ENCODE measurements around the gene COL16A1. TPM values are rescaled to one million over a fixed set of nuclear protein-coding genes. Genes with fewer than 3 reads are reported as not detected.

Gene COL16A1
- total RNA-seq, 1 experiment from 2014 or later: 0.50 TPM

DNA sequence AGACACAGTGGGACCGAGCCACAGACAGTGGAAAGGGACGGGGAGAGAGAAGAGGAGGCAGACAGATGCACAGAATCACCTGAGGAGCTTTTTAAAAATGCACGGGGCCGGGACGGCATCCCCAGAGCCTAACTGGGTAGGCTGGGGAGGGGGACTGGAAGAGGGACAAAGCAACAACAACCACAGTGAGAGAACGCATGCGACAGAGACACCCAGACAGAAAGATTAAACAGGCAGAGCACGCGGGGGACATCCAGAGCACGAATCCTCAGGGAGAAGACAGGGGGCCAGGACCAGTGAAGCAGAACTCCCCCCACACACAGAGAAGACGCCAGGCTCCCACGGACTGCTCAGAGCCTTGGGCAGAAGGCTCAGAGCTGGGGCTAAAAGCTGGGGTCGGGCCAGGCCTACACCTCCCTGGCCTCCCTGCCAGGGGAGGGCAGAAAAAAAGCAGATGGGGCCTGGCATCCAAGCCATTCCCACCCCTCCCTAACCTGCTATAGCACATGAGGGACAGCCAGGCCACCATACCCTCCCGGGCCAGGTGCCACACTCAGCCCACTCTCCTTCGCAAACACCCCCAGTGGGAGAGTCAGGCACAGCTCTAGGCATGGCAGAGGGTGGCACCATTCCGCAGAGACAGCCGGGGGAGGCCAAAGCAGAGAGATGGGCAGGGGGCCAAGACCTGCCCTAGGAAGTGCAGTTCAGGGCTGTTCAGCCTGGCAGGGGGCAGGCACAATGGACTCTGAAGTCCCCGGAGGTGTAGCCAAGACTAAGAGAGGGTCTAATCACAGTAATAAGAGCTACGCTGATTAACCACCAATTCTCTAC lies 29.8 kb upstream of the COL16A1 start:
- Histone ChIP-seq H3K9me3 (no peaks in the 10 kb centered on the region), H3K27me3 (replicated peaks; ENCODE audit: control insufficient read depth, insufficient read depth, low read length) (no peaks in the 10 kb centered on the region), H3K4me3 (ENCODE audit: low read depth, low read length) (no peak overlapping the region), H3K4me1 (no peaks in the 10 kb centered on the region), H3K36me3 (ENCODE audit: control insufficient read depth, insufficient read depth, low read length) (no peaks in the 10 kb centered on the region)
- no peaks in the 10 kb centered on the region for H3K4me1 Mint-ChIP-seq (ENCODE audit: low read depth, unreplicated experiment)
- no peak for TF ChIP-seq CTCF (IDR thresholded peaks at IDR 0.05; ENCODE audit: insufficient read depth in 1 of 2, low read depth in 1 of 2, low read length in 1 of 2, severe bottlenecking in 1 of 2, unreplicated experiment in 1 of 2)
- H3K27ac Mint-ChIP-seq (ENCODE audit: unreplicated experiment): no peak overlapping the region
- H3K9me3 Mint-ChIP-seq (ENCODE audit: unreplicated experiment): no peaks in the 10 kb centered on the region
- intact Hi-C loops (cut with micrococcal nuclease; ENCODE audit: unreplicated experiment): no loop called here
- DNase-seq: no peak
- POLR2A ChIA-PET: no interaction called here
- H3K27me3 Mint-ChIP-seq (ENCODE audit: insufficient read depth, unreplicated experiment): peaks cover 7% of the 10 kb centered on the region
- BruUV-seq (replicated peaks): no TSS peak
- H3K36me3 Mint-ChIP-seq (ENCODE audit: insufficient read depth, unreplicated experiment): no peaks in the 10 kb centered on the region
- no peak overlapping the region for H3K4me3 Mint-ChIP-seq (ENCODE audit: unreplicated experiment)
- CTCF ChIA-PET: interaction anchor here (1.2 to 1.9 kb wide), 3 partner anchors 12 to 55 kb away, joined by 3 to 6 read pairs (median 4); no protein-coding TSS in a partner anchor

DNA sequence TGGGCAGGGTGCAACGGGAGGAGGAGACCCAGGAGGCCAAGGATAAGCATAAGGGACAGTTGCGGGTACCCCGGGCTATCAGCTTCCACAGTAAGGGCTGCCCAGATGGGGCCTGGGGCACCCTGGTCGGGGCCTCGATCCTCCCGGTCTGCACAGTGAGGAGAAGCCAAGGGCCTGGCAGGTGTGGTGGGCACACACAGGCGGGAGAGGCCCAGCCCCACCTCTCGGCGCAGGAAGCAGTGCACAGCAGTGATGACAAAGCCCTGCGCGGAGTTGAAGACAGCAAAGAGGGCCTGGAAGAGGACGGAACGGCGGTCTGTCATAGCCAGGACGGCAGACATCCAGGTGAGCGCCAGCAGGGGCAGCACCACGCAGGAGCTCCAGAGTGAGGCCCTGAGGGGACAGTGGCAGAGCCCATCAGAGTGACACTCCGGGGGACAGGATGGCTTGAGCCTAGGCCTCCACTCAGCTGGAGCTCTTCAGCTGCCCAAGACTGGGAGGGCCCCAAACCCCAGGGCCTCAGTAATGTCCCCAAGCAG lies 29.0 kb upstream of the COL16A1 start:
- H3K4me1 Mint-ChIP-seq (ENCODE audit: low read depth, unreplicated experiment): no peaks in the 10 kb centered on the region
- CTCF ChIA-PET: no interaction called here
- no peaks in the 10 kb centered on the region for H3K27me3 ChIP-seq (replicated peaks; ENCODE audit: control insufficient read depth, insufficient read depth, low read length)
- H3K9me3 ChIP-seq: no peaks in the 10 kb centered on the region
- H3K4me3 ChIP-seq (ENCODE audit: low read depth, low read length): no peak overlapping the region
- BruUV-seq (replicated peaks): no TSS peak
- no peak overlapping the region for H3K4me3 Mint-ChIP-seq (ENCODE audit: unreplicated experiment)
- no peak overlapping the region for H3K27ac Mint-ChIP-seq (ENCODE audit: unreplicated experiment)
- POLR2A ChIA-PET: no interaction called here
- intact Hi-C loops (cut with micrococcal nuclease; ENCODE audit: unreplicated experiment): no loop called here
- H3K36me3 ChIP-seq (ENCODE audit: control insufficient read depth, insufficient read depth, low read length): no peaks in the 10 kb centered on the region
- no peaks in the 10 kb centered on the region for H3K36me3 Mint-ChIP-seq (ENCODE audit: insufficient read depth, unreplicated experiment)
- no peaks in the 10 kb centered on the region for H3K4me1 ChIP-seq
- no peaks in the 10 kb centered on the region for H3K9me3 Mint-ChIP-seq (ENCODE audit: unreplicated experiment)
- TF ChIP-seq CTCF (IDR thresholded peaks at IDR 0.05; ENCODE audit: insufficient read depth in 1 of 2, low read depth in 1 of 2, low read length in 1 of 2, severe bottlenecking in 1 of 2, unreplicated experiment in 1 of 2): no peak
- H3K27me3 Mint-ChIP-seq (ENCODE audit: insufficient read depth, unreplicated experiment): peaks cover 7% of the 10 kb centered on the region
- no peak for DNase-seq

- DNase-seq: no peak
- H3K4me1 Mint-ChIP-seq (ENCODE audit: low read depth, unreplicated experiment): no peaks in the 10 kb centered on the region
- ChIA-PET POLR2A (no interaction called here), CTCF (no interaction called here)
- no peak for TF ChIP-seq CTCF (IDR thresholded peaks at IDR 0.05; ENCODE audit: insufficient read depth in 1 of 2, low read depth in 1 of 2, low read length in 1 of 2, severe bottlenecking in 1 of 2, unreplicated experiment in 1 of 2)
- intact Hi-C loops (cut with micrococcal nuclease; ENCODE audit: unreplicated experiment): no loop called here
- H3K27ac Mint-ChIP-seq (ENCODE audit: unreplicated experiment): no peak overlapping the region
- H3K36me3 ChIP-seq (ENCODE audit: control insufficient read depth, insufficient read depth, low read length): no peaks in the 10 kb centered on the region
- no peaks in the 10 kb centered on the region for H3K27me3 ChIP-seq (replicated peaks; ENCODE audit: control insufficient read depth, insufficient read depth, low read length)
- H3K27me3 Mint-ChIP-seq (ENCODE audit: insufficient read depth, unreplicated experiment): peaks cover 7% of the 10 kb centered on the region
- H3K9me3 ChIP-seq: no peaks in the 10 kb centered on the region
- H3K4me3 Mint-ChIP-seq (ENCODE audit: unreplicated experiment): no peak overlapping the region
- no peaks in the 10 kb centered on the region for H3K4me1 ChIP-seq
- H3K4me3 ChIP-seq (ENCODE audit: low read depth, low read length): no peak overlapping the region
- no peaks in the 10 kb centered on the region for H3K36me3 Mint-ChIP-seq (ENCODE audit: insufficient read depth, unreplicated experiment)
- BruUV-seq (replicated peaks): no TSS peak
- H3K9me3 Mint-ChIP-seq (ENCODE audit: unreplicated experiment): no peaks in the 10 kb centered on the region
These were observed 28.5 kb upstream of the COL16A1 start for GRCh38 chr1:31732343-31732742.

Data from Caco-2 (cell line).